Measurements from ENCODE around the gene IFT43.

GRCh38 chr14:76090616-76091391, 105.2 kb downstream of the IFT43 start:
- no peak for TF ChIP-seq CTCF (IDR thresholded peaks at IDR 0.05)
- no peak for TF ChIP-seq ZNF232 (CRISPR knock-in tag; IDR thresholded peaks at IDR 0.05)
- TF ChIP-seq, protein P1, sequence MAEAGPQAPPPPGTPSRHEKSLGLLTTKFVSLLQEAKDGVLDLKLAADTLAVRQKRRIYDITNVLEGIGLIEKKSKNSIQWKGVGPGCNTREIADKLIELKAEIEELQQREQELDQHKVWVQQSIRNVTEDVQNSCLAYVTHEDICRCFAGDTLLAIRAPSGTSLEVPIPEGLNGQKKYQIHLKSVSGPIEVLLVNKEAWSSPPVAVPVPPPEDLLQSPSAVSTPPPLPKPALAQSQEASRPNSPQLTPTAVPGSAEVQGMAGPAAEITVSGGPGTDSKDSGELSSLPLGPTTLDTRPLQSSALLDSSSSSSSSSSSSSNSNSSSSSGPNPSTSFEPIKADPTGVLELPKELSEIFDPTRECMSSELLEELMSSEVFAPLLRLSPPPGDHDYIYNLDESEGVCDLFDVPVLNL (CRISPR knock-in tag; IDR thresholded peaks at IDR 0.05; ENCODE audit: borderline replicate concordance, low read depth), result no peak
- no peak for TF ChIP-seq JAZF1 (CRISPR knock-in tag; IDR thresholded peaks at IDR 0.05)
- TF ChIP-seq JUN (CRISPR knock-in tag; IDR thresholded peaks at IDR 0.05), result no peak
- TF ChIP-seq ZNF512 (CRISPR knock-in tag; IDR thresholded peaks at IDR 0.05; ENCODE audit: borderline replicate concordance), result no peak
- no peak for TF ChIP-seq ZNF138 (CRISPR knock-in tag; conservative IDR thresholded peaks at IDR 0.05)
- TF ChIP-seq ZNF423 (CRISPR knock-in tag; IDR thresholded peaks at IDR 0.05), result no peak
- TF ChIP-seq ZNF416 (CRISPR knock-in tag; IDR thresholded peaks at IDR 0.05), result no peak
